PC-9 (cell line): Measurements from ENCODE around the gene GRM7. TPM values are rescaled to one million over a fixed set of nuclear protein-coding genes. Genes with fewer than 3 reads are reported as not detected.

Experiments
- BruUV-seq: library from RNA; stranded (reverse); fragments of 400-500 nt; replicated peaks from 2 replicates; lab custom pipeline; 2021; lab: Mats Ljungman, UMichigan
- CTCF ChIA-PET: fragments of 300-600 bp; sonication (Branson Sonifier 250); formaldehyde crosslinking; loops from one replicate; lab custom pipeline; 2022; ENCODE audit warnings: antibody characterized with exemption; lab: Charles Lee
- POLR2A ChIA-PET: fragments of 300-600 bp; sonication (Branson Sonifier 250); formaldehyde crosslinking; loops from one replicate; lab custom pipeline; 2022; ENCODE audit warnings: antibody characterized with exemption; ENCODE audit not compliant: unreplicated experiment; lab: Charles Lee
- DNase-seq, 2 experiments: peaks; one replicate each; pipeline versions ENCODE4 v3.0.0 to v3.0.0-alpha.2; 2015 to 2022; ENCODE audit warnings: mixed read lengths in 1 of 2
- H2AFZ ChIP-seq: fragments of 200-600 bp; sonication (generic); 2 replicates; pipeline ENCODE4 v1.8.1; 2017; ENCODE audit warnings: antibody characterized with exemption
- H3F3A ChIP-seq: fragments of 200-600 bp; sonication (generic); 2 replicates; pipeline ENCODE4 v1.8.1; 2017; ENCODE audit warnings: antibody characterized with exemption, mild to moderate bottlenecking, low read depth; ENCODE audit not compliant: insufficient read depth
- H3K27ac ChIP-seq: fragments of 200-600 bp; sonication (generic); 2 replicates; pipeline ENCODE4 v1.6.1; 2016; ENCODE audit warnings: mixed run types
- H3K27me3 ChIP-seq: fragments of 200-600 bp; sonication (generic); 2 replicates; pipeline ENCODE4 v1.6.1; 2016; ENCODE audit warnings: low read depth, mixed run types; ENCODE audit not compliant: insufficient read depth
- H3K36me3 ChIP-seq: fragments of 200-600 bp; sonication (generic); 2 replicates; pipeline ENCODE4 v1.6.1; 2016; ENCODE audit warnings: low read depth, mixed run types
- H3K4me1 ChIP-seq: fragments of 200-600 bp; sonication (generic); replicated peaks from 2 replicates; pipeline ENCODE4 v1.6.1; 2016; ENCODE audit warnings: mixed run types; ENCODE audit not compliant: insufficient read depth
- H3K4me2 ChIP-seq: fragments of 200-600 bp; sonication (generic); 2 replicates; pipeline ENCODE4 v1.6.1; 2017; ENCODE audit warnings: mixed run types
- H3K4me3 ChIP-seq: fragments of 200-600 bp; sonication (generic); 2 replicates; pipeline ENCODE4 v1.6.1; 2016; ENCODE audit warnings: mixed run types
- H3K79me2 ChIP-seq: fragments of 200-600 bp; sonication (generic); 2 replicates; pipeline ENCODE4 v1.6.1; 2017; ENCODE audit warnings: low read depth, mixed run types
- H3K9me2 ChIP-seq: fragments of 200-600 bp; sonication (generic); 2 replicates; pipeline ENCODE4 v1.8.1; 2017; ENCODE audit warnings: mild to moderate bottlenecking; ENCODE audit not compliant: insufficient read depth
- H3K9me3 ChIP-seq: fragments of 200-600 bp; sonication (generic); 2 replicates; pipeline ENCODE4 v1.8.1; 2016; ENCODE audit warnings: low read depth; ENCODE audit not compliant: insufficient read depth
- H4K20me1 ChIP-seq: fragments of 200-600 bp; sonication (generic); 2 replicates; pipeline ENCODE4 v1.8.1; 2017; ENCODE audit not compliant: insufficient read depth
- EZH2 ChIP-seq: fragments of 200-600 bp; sonication (generic); IDR thresholded peaks from 2 replicates; pipeline ENCODE4 v1.8.0; 2017; ENCODE audit warnings: antibody characterized with exemption, low read depth
- intact Hi-C: fragments of 100-400 bp; cut with micrococcal nuclease; formaldehyde crosslinking; loops from one replicate; pipeline ENCODE4 v1.10.0; 2022; ENCODE audit not compliant: unreplicated experiment
- total RNA-seq: library from RNA; stranded (reverse); gene quantifications from 2 replicates; pipeline ENCODE4 v1.2.3, GENCODE V29; 2021
- TF ChIP-seq, protein P1 (sequence below): fragments of 200-600 bp; sonication (generic); conservative IDR thresholded peaks from 2 replicates; pipeline ENCODE4 v1.6.1; 2017; ENCODE audit warnings: mixed run types, antibody characterized with exemption, mild to moderate bottlenecking, moderate library complexity

The GRM7 gene
- total RNA-seq, 1 experiment from 2014 or later, result not detected

DNA sequence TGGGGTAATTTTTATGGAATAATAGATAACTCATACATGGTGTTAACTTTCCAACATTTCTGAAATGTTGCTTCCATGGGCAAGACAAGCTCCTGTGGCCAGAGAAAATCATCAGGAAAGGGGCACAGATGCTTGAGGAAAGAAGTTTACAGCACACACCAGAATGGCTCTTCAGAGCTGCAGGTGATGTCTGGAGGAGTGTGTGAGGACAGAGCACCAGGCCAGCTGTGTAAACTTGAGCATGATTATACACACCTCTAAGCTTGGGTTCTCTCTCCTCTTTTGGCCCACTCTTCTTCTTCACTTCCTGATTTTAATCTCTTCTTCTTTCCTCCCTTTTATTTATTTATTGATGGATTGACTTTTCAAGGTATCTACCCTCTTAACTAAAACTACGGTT, 676.0 kb downstream of the GRM7 start:
- Histone ChIP-seq H2AFZ (no peak overlapping the region), H3K79me2 (no peaks in the 10 kb centered on the region), H3K9me3 (no peaks in the 10 kb centered on the region), H3K9me2 (no peaks in the 10 kb centered on the region), H3F3A (no peaks in the 10 kb centered on the region), H3K4me1 (no peaks in the 10 kb centered on the region), H3K4me3 (no peak overlapping the region), H4K20me1 (no peaks in the 10 kb centered on the region), H3K27ac (no peak overlapping the region), H3K36me3 (no peaks in the 10 kb centered on the region), H3K27me3 (no peaks in the 10 kb centered on the region), H3K4me2 (no peak overlapping the region)
- intact Hi-C loops, result no loop called here
- no peak for DNase-seq
- POLR2A ChIA-PET, result no interaction called here
- TF ChIP-seq, protein P1, sequence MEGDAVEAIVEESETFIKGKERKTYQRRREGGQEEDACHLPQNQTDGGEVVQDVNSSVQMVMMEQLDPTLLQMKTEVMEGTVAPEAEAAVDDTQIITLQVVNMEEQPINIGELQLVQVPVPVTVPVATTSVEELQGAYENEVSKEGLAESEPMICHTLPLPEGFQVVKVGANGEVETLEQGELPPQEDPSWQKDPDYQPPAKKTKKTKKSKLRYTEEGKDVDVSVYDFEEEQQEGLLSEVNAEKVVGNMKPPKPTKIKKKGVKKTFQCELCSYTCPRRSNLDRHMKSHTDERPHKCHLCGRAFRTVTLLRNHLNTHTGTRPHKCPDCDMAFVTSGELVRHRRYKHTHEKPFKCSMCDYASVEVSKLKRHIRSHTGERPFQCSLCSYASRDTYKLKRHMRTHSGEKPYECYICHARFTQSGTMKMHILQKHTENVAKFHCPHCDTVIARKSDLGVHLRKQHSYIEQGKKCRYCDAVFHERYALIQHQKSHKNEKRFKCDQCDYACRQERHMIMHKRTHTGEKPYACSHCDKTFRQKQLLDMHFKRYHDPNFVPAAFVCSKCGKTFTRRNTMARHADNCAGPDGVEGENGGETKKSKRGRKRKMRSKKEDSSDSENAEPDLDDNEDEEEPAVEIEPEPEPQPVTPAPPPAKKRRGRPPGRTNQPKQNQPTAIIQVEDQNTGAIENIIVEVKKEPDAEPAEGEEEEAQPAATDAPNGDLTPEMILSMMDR, result no peak
- TF ChIP-seq EZH2, result no peak
- CTCF ChIA-PET, result no interaction called here
- no TSS peak for BruUV-seq

DNA sequence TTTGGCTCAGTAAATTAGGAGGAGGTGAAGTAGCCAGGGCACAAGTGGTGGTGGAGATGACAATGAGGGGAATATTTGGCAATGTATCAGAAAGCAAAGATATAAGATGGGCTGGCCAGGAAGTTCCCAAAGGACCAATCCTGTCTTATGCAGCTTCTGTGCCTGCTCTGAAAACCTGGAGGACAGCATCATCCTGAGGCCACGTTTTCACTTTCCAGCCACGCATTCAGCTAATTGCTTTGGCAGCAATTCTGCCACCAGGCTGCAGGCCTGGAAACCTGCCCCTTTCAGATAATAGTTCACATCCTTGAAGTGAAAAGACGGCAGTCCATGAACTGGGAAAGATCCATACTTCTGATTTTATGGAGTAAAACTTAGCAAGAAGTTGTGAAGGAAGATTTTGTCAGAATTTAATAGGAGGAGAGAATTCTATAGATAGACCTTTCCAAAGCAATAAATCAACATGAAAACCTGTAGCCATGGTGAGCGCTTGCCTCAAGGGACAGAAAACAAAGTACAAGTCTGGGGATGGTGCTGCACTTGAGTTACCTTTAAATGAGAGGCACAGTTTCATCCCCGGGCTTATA, 682.5 kb downstream of the GRM7 start:
- H4K20me1 ChIP-seq, result no peaks in the 10 kb centered on the region
- H3K27me3 ChIP-seq, result no peaks in the 10 kb centered on the region
- H3F3A ChIP-seq, result no peaks in the 10 kb centered on the region
- H3K4me2 ChIP-seq, result no peak overlapping the region
- DNase-seq, result no peak
- CTCF ChIA-PET, result no interaction called here
- no peak overlapping the region for H3K4me3 ChIP-seq
- TF ChIP-seq EZH2, result no peak
- TF ChIP-seq, protein P1, result no peak
- H3K9me2 ChIP-seq, result no peaks in the 10 kb centered on the region
- no TSS peak for BruUV-seq
- no peak overlapping the region for H3K27ac ChIP-seq
- intact Hi-C loops, result no loop called here
- no peaks in the 10 kb centered on the region for H3K36me3 ChIP-seq
- H2AFZ ChIP-seq, result no peak overlapping the region
- H3K4me1 ChIP-seq, result no peaks in the 10 kb centered on the region
- H3K79me2 ChIP-seq, result no peaks in the 10 kb centered on the region
- POLR2A ChIA-PET, result no interaction called here
- no peaks in the 10 kb centered on the region for H3K9me3 ChIP-seq

DNA sequence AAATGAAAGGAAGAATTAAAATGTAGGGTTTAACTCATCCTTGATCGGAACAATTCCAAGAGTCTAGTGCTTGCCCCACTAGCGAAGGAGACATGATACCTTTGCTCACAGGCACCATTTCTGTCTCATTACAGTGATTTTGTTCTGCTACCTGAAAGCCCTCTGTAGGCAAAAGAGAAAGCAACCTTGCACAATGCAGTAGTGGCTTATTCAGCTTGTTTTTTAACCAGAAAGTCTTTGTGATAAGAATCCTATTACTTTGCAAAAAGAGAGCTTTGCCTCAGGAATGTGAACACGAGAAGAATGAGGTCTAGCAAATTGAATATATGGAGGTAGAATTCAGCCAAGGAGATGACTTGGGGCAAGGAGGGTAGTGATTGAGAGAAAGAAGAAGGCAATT, 684.4 kb downstream of the GRM7 start:
- Histone ChIP-seq H3K27me3 (no peaks in the 10 kb centered on the region), H3K4me2 (no peak overlapping the region), H3K36me3 (no peaks in the 10 kb centered on the region), H2AFZ (no peak overlapping the region), H4K20me1 (no peaks in the 10 kb centered on the region), H3K4me3 (no peak overlapping the region), H3K9me2 (no peaks in the 10 kb centered on the region), H3K79me2 (no peaks in the 10 kb centered on the region), H3K4me1 (no peaks in the 10 kb centered on the region), H3K9me3 (no peaks in the 10 kb centered on the region), H3F3A (no peaks in the 10 kb centered on the region), H3K27ac (no peak overlapping the region)
- TF ChIP-seq, protein P1, result no peak
- no peak for TF ChIP-seq EZH2
- DNase-seq, result no peak
- POLR2A ChIA-PET, result no interaction called here
- BruUV-seq, result no TSS peak
- CTCF ChIA-PET, result no interaction called here
- intact Hi-C loops, result no loop called here
